Measurements from ENCODE around the gene KLKB1.

Gene KLKB1

GRCh38 chr4:186227221-186227620, at the start of gene KLKB1:
Gene KLKB1 (plus strand): TSS chr4:186227507. CDS start chr4:186228196, 689 bp downstream.
- no peak for DNase-seq

GRCh38 chr4:186188107-186188506, 39.2 kb upstream of the KLKB1 start:
- DNase-seq: no peak

- peak; percentile 0 for DNase-seq
Observed at GRCh38 chr4:186189656-186190055, 37.7 kb upstream of the KLKB1 start.

- DNase-seq: peak; percentile 65
Observed at GRCh38 chr4:186190581-186191199, 36.6 kb upstream of the KLKB1 start.

GRCh38 chr4:186191200-186192065, 35.9 kb upstream of the KLKB1 start, which contains the start of gene CYP4V2:
Gene CYP4V2 (plus strand): TSS chr4:186191567. CDS start chr4:186191824, 257 bp downstream.
- DNase-seq: peak; percentile 82

GRCh38 chr4:186192066-186192612, 35.2 kb upstream of the KLKB1 start:
- DNase-seq: peak; percentile 37

GRCh38 chr4:186193851-186194250, 33.5 kb upstream of the KLKB1 start:
- DNase-seq: no peak

GRCh38 chr4:186196063-186196462, 31.2 kb upstream of the KLKB1 start:
- DNase-seq: no peak

GRCh38 chr4:186200516-186200915, 26.8 kb upstream of the KLKB1 start:
- DNase-seq: no peak

- no peak for DNase-seq
Observed at GRCh38 chr4:186201010-186201409, 26.3 kb upstream of the KLKB1 start.

GRCh38 chr4:186201535-186202230, 25.6 kb upstream of the KLKB1 start:
- DNase-seq: peak; percentile 41

- DNase-seq: no peak
Observed at GRCh38 chr4:186202490-186203140, 24.7 kb upstream of the KLKB1 start.

- no peak for DNase-seq
Observed at GRCh38 chr4:186203406-186203805, 23.9 kb upstream of the KLKB1 start.

- no peak for DNase-seq
Observed at GRCh38 chr4:186204103-186204559, 23.2 kb upstream of the KLKB1 start.

GRCh38 chr4:186204686-186205085, 22.6 kb upstream of the KLKB1 start:
- no peak for DNase-seq

GRCh38 chr4:186205156-186205555, 22.2 kb upstream of the KLKB1 start:
- DNase-seq: no peak

- no peak for DNase-seq
Observed at GRCh38 chr4:186216465-186217024, 10.8 kb upstream of the KLKB1 start.

- no peak for DNase-seq
Observed at GRCh38 chr4:186217733-186218293, 9.5 kb upstream of the KLKB1 start.

GRCh38 chr4:186221624-186222023, 5.7 kb upstream of the KLKB1 start:
- DNase-seq: no peak

GRCh38 chr4:186225848-186226247, 1.5 kb upstream of the KLKB1 start:
- DNase-seq: no peak

GRCh38 chr4:186226521-186227189, 652 bp upstream of the KLKB1 start:
- DNase-seq: no peak
